Jurkat, Clone E6-1 (cell line): Measurements from ENCODE around the gene PSG3.
"Not testable (repeated sequence)": the region's sequence is repeated elsewhere in the genome, so short reads cannot be mapped to it uniquely, and the experiment has no call there.

ENCODE experiments used
- DNase-seq: peaks from one replicate; pipeline ENCODE4 v3.0.0-alpha.2; 2011; ENCODE audit warnings: low read depth, low spot score
- H3K4me3 ChIP-seq: 2 replicates; pipeline ENCODE4 v1.5.1; 2011; ENCODE audit warnings: mild to moderate bottlenecking, low read length, control low read depth, moderate library complexity

PSG3 gene

DNA sequence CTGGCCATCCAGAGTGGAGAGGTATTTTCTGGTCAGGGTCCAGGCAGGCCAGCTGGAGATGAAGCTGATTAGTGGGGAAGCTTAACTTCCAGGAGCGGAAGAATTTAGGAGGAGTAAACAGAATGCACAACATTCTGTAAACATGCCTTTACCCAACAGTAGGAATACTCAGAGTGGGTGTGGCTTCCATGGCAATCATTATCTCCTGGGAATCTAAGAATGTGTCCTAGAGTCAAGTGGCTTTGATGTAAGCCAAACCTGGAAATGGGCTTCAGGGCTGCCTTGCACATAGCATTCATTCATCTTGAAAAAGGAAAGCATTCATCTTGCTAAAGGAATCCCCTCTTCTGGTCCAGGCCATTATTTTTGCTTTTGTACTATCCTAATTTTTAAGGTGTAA, 29.3 kb downstream of the PSG3 start:
- H3K4me3 ChIP-seq, DNase-seq: not testable (repeated sequence)

DNA sequence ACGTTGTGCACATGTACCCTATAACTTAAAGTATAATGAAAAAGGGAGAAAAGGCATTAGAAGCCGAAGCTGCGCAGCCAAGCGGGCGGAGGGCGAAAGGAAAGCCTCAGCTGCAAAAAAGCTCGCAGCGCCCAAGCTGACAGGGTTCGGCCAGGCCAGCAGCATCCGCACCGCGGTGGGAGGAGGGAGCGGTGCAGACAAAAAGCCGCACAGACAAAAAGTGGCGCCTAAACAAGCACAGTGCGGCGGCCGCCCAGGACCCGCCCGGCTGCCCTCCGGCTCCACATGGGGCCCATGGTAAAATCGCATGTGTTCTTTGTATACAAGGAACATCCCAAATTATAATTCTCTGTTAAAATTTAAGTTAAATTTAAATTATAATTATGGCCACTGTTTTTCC, 42.4 kb downstream of the PSG3 start:
- DNase-seq = no peak
- no peak overlapping the region for H3K4me3 ChIP-seq

DNA sequence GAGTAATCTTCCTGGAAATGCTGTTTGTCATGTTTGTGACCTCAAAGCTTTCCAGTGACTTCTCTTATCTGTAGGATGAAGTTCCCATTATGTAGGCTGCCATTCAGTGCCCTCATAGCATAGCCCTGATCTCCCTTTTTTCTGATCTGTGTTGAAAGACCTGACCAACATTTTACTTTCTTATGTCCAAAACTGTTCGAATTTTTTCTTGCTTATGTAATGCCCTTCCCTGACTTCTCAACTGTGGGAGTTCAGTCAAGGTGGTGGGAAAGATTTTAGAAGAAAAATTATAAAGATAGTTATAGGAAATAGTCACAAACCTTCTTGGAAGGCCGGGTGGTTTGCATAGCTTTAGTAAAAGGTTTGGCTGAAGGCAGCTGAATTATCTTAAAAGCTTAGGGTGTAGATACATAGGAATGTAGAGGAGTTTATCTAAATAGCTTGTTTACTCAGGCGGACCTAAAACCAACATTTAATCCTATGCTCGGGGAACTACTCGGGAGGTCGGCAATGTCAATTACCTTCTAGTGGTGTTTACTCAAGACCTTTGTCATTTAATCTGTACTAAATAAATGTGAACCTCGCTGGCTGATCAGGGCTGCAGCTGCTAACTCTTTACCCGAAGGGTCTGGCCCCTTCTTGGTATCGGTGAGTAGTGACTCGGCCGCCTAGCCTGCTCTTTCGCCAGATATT, 44.3 kb downstream of the PSG3 start:
- no peak overlapping the region for H3K4me3 ChIP-seq
- DNase-seq = no peak

- DNase-seq = peak; percentile 5
- no peak overlapping the region for H3K4me3 ChIP-seq
Measured at GRCh38 chr19:42693760-42694350, 46.4 kb downstream of the PSG3 start.

DNA sequence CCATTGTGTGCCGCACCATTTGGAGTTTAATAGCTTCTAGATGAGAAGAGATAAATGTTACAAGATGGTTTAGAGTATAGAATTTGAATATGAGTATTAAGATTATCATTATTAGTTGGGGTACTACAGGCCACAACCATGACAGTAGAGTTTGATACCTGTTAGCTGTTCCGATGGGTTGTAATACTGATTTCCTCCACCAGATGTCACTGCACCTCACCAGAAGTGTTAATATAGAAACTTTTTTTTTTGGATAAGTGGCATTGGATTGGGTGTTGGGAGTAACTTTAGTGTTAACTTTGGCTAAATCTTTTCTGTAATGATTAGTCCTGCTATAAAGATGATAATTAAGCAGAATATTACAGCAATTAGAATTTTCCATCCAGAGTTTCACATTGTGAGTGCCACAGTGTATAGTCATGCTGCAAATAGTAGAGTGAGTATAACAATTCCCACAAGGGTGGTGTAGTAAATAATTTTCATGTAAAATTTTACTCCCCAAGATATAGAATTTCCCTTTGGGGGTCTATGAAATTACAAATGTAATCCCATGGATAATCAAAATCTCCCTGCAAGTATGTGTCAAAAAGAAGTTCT, 56.3 kb downstream of the PSG3 start:
- no peak overlapping the region for H3K4me3 ChIP-seq
- peak; percentile 15 for DNase-seq

DNA sequence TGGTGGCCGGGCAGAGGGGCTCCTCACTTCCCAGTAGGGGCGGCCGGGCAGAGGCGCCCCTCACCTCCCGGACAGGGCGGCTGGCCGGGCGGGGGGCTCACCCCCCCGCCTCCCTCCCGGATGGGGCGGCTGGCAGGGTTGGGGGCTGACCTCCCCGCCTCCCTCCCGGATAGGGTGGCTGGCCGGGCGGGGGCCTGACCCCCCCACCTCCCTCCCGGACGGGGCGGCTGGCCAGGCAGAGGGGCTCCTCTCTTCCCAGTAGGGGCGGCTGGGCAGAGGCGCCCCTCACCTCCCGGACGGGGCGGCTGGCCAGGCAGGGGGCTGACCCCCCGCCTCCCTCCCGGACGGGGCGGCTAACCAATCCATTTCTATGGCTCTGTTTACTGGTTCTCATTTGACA, 64.0 kb downstream of the PSG3 start:
- not testable (repeated sequence) for H3K4me3 ChIP-seq, DNase-seq

DNA sequence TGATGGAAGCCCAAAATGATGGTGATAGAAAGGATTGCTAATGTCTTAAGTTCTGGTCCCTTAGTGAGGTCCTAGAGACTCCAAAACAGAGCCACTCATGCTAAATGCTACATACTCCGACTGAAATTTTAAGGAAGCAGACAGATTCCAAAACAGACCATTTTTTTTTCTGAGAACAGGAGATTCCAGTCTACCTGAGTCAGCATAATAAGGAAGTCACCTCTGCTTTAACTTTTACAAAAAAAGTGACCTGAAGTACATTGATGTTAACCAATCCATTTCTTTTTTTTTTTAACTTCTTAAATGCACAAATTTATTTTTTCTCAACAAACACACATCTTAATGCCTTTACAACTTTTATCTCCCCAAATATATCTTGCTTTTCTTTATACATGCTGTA, 65.7 kb downstream of the PSG3 start:
- not testable (repeated sequence) for DNase-seq

More for the DNA sequence above, 65.7 kb downstream of the PSG3 start:
- H3K4me3 ChIP-seq = not testable (repeated sequence)
